ENCODE measurements around the gene SELENOF.
"Not testable (repeated sequence)": the region's sequence is repeated elsewhere in the genome, so short reads cannot be mapped to it uniquely, and the experiment has no call there.

- not testable (repeated sequence) for TF ChIP-seq CTCF, POLR2A (IDR thresholded peaks at IDR 0.05)
Measured at GRCh38 chr1:86814118-86814517, 99.8 kb downstream of the SELENOF start.
